Measurements from ENCODE around the gene XKR7. TPM values are rescaled to one million over a fixed set of nuclear protein-coding genes. Genes with fewer than 3 reads are reported as not detected.
"Not testable (repeated sequence)": the region's sequence is repeated elsewhere in the genome, so short reads cannot be mapped to it uniquely, and the experiment has no call there.

The XKR7 gene
- total RNA-seq, 1 donor from 2014 or later = not detected

GRCh38 chr20:31927627-31928159 is 40.3 kb upstream of the XKR7 start:
- Mint-ChIP-seq H3K9me3 (no peaks in the 10 kb centered on the region), H3K27ac (no peak overlapping the region)

DNA sequence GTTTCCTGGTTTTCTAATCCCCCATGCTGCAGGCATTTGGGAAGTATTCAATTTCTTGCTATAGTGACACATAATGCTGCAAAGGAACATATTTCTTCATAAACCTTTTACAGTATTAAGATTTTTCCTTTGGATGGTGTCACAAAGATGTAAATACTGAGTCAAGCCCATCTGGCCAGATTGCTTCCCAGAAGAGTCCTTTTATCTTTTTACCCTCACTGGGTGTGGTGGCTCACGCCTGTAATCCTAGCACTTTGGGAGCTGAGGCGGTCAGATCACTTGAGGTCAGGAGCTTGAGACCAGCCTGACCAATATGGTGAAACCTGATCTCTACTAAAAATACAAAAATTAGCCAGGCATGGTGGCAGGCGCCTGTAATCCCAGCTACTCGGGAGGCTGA is 38.3 kb upstream of the XKR7 start:
- DNase-seq (ENCODE audit: low spot score); H3K9me3 Mint-ChIP-seq; H3K36me3 Mint-ChIP-seq (ENCODE audit: low read depth); H3K27ac Mint-ChIP-seq; intact Hi-C loops (cut with micrococcal nuclease); H3K4me3 Mint-ChIP-seq; H3K4me1 Mint-ChIP-seq (ENCODE audit: low read depth): not testable (repeated sequence)
- peaks cover 16% of the 10 kb centered on the region for H3K27me3 Mint-ChIP-seq (ENCODE audit: insufficient read depth)

More at GRCh38 chr20:31927627-31928159, 40.3 kb upstream of the XKR7 start:
- Mint-ChIP-seq H3K4me3 (no peak overlapping the region), H3K36me3 (ENCODE audit: low read depth) (no peaks in the 10 kb centered on the region), H3K4me1 (ENCODE audit: low read depth) (no peaks in the 10 kb centered on the region), H3K27me3 (ENCODE audit: insufficient read depth) (peaks cover 16% of the 10 kb centered on the region)
- DNase-seq (ENCODE audit: low spot score) = no peak
- intact Hi-C loops (cut with micrococcal nuclease) = no loop called here

GRCh38 chr20:31930779-31931178 is 37.2 kb upstream of the XKR7 start:
- Mint-ChIP-seq H3K4me1 (ENCODE audit: low read depth) (no peaks in the 10 kb centered on the region), H3K9me3 (no peaks in the 10 kb centered on the region), H3K27me3 (ENCODE audit: insufficient read depth) (peaks cover 16% of the 10 kb centered on the region), H3K27ac (no peak overlapping the region), H3K4me3 (no peak overlapping the region), H3K36me3 (ENCODE audit: low read depth) (no peaks in the 10 kb centered on the region)
- no peak for DNase-seq (ENCODE audit: low spot score)
- intact Hi-C loops (cut with micrococcal nuclease) = no loop called here

DNA sequence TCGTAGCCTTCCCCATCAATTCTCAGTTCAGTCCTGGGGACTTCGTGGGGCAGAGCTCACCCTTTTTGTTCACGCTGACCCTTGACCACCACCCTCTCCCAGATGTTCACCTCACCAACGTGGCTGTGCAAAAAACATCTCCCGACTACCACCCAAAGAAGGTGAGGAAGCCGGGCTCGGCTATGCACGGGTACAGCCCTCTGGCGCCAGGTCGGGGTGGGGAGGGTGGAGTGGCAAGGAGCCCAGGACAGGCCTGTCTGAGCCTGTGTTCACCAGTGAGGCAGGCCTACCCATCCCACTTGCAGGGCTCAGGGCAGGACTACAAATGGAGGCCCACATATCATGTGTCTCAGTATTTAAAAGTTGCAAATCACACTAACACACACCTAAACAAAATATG is 34.3 kb upstream of the XKR7 start:
- Mint-ChIP-seq H3K4me1 (ENCODE audit: low read depth) (no peaks in the 10 kb centered on the region), H3K4me3 (no peak overlapping the region), H3K9me3 (no peaks in the 10 kb centered on the region), H3K27me3 (ENCODE audit: insufficient read depth) (peaks cover 12% of the 10 kb centered on the region), H3K36me3 (ENCODE audit: low read depth) (no peaks in the 10 kb centered on the region), H3K27ac (no peak overlapping the region)
- intact Hi-C loops (cut with micrococcal nuclease) = no loop called here
- DNase-seq (ENCODE audit: low spot score) = no peak

DNA sequence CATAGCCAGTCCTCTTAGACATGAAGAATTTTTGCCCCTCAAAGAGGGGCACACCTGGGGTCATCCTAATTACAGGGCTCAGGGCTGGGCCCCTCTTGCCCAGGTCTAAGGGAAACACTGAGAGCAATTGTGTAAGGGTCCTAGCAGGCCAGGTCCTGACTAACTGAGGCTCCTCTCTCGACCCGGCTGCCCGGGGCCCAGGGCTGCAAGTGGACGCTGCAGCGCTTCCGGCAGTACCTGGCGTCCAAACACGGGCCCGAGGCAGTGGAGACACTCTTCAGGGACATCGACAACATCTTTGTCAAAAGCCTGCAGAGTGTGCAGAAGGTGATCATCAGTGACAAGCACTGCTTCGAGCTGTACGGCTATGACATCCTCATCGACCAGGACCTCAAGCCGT is 33.5 kb upstream of the XKR7 start:
- no peak overlapping the region for H3K4me3 Mint-ChIP-seq
- no peaks in the 10 kb centered on the region for H3K4me1 Mint-ChIP-seq (ENCODE audit: low read depth)
- peaks cover 8% of the 10 kb centered on the region for H3K27me3 Mint-ChIP-seq (ENCODE audit: insufficient read depth)
- no peak for DNase-seq (ENCODE audit: low spot score)
- no peaks in the 10 kb centered on the region for H3K36me3 Mint-ChIP-seq (ENCODE audit: low read depth)
- no peak overlapping the region for H3K27ac Mint-ChIP-seq
- no peaks in the 10 kb centered on the region for H3K9me3 Mint-ChIP-seq
- intact Hi-C loops (cut with micrococcal nuclease) = no loop called here

GRCh38 chr20:31934968-31935764 is 32.8 kb upstream of the XKR7 start:
- Mint-ChIP-seq H3K27me3 (ENCODE audit: insufficient read depth) (peaks cover 8% of the 10 kb centered on the region), H3K36me3 (ENCODE audit: low read depth) (no peaks in the 10 kb centered on the region), H3K4me3 (no peak overlapping the region), H3K27ac (no peak overlapping the region), H3K9me3 (no peaks in the 10 kb centered on the region), H3K4me1 (ENCODE audit: low read depth) (no peaks in the 10 kb centered on the region)
- no peak for DNase-seq (ENCODE audit: low spot score)
- intact Hi-C loops (cut with micrococcal nuclease) = no loop called here

GRCh38 chr20:31936420-31936819 is 31.5 kb upstream of the XKR7 start:
- Mint-ChIP-seq H3K4me1 (ENCODE audit: low read depth) (no peaks in the 10 kb centered on the region), H3K4me3 (no peak overlapping the region), H3K36me3 (ENCODE audit: low read depth) (no peaks in the 10 kb centered on the region), H3K27ac (no peak overlapping the region), H3K9me3 (no peaks in the 10 kb centered on the region), H3K27me3 (ENCODE audit: insufficient read depth) (peaks cover 3% of the 10 kb centered on the region)
- DNase-seq (ENCODE audit: low spot score) = no peak
- intact Hi-C loops (cut with micrococcal nuclease) = no loop called here

GRCh38 chr20:31937820-31938219 is 30.1 kb upstream of the XKR7 start:
- Mint-ChIP-seq H3K4me1 (ENCODE audit: low read depth) (no peaks in the 10 kb centered on the region), H3K4me3 (no peak overlapping the region), H3K36me3 (ENCODE audit: low read depth) (no peaks in the 10 kb centered on the region), H3K27me3 (ENCODE audit: insufficient read depth) (no peaks in the 10 kb centered on the region), H3K9me3 (no peaks in the 10 kb centered on the region), H3K27ac (no peak overlapping the region)
- intact Hi-C loops (cut with micrococcal nuclease) = no loop called here
- no peak for DNase-seq (ENCODE audit: low spot score)

DNA sequence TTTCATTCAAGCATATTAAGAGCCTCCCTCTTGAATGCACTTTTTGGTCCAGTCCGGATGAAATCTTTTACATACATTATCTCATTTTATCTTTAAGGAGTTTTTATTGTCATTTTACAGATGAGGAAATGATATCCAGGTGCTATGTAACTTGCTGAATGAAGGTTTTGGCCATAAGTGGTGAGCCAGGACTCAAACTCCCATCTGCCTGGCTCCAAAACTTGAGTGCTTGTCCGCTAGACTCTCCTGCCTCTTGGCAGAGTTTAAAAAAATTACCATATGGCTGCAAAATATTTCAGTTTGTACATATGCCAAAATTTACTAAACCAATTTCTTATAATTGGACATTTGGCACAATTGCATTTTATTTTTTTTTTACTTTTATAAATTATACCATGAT is 28.3 kb upstream of the XKR7 start:
- no peak overlapping the region for H3K27ac Mint-ChIP-seq
- no peaks in the 10 kb centered on the region for H3K27me3 Mint-ChIP-seq (ENCODE audit: insufficient read depth)
- H3K4me1 Mint-ChIP-seq (ENCODE audit: low read depth) = no peaks in the 10 kb centered on the region
- no peaks in the 10 kb centered on the region for H3K9me3 Mint-ChIP-seq
- no peak overlapping the region for H3K4me3 Mint-ChIP-seq
- H3K36me3 Mint-ChIP-seq (ENCODE audit: low read depth) = peaks cover 4% of the 10 kb centered on the region
- DNase-seq (ENCODE audit: low spot score) = no peak
- intact Hi-C loops (cut with micrococcal nuclease) = no loop called here

DNA sequence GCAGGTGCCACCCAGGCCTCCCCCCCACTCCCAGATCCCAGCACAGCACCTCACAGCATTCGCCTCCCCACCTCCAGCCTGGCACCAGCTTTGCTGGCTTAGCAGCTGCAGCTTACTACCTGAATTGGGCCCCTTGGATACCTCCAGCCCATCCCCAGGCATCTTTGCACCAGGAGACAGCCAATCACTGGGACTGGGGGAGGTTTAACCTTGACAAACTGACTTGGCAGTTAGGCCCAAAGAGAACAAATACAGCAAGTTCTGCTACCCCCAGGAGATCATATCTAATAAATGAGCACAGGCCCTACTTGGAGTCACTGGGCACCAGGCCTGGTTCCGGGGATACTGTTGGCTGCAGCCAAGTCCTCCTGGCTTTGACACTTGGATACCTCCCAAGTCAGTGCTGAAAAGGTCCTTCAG is 24.9 kb upstream of the XKR7 start:
- DNase-seq (ENCODE audit: low spot score) = no peak
- intact Hi-C loops (cut with micrococcal nuclease) = no loop called here
- no peaks in the 10 kb centered on the region for H3K27me3 Mint-ChIP-seq (ENCODE audit: insufficient read depth)
- H3K36me3 Mint-ChIP-seq (ENCODE audit: low read depth) = peaks cover 18% of the 10 kb centered on the region
- H3K4me3 Mint-ChIP-seq = no peak overlapping the region
- H3K4me1 Mint-ChIP-seq (ENCODE audit: low read depth) = no peaks in the 10 kb centered on the region
- H3K27ac Mint-ChIP-seq = no peak overlapping the region
- H3K9me3 Mint-ChIP-seq = no peaks in the 10 kb centered on the region

DNA sequence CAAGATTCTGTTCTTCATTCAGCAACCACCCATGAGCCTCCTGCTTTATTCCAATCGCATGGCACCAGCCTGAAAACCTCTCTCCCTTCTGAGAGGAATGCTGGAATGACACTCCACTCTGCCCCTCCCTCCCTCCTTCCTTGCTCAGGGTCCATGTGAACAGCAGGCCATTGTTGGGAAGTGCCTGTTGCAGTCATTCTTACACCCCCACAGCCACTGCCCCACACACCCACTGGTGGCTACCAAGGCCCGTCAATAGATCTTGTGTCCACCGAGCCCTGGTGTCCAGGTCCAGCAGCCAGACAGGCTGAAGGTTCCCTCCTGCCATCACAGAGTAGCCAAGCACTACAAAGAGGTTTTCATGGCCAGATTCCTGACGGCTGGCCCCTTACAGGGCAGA is 22.6 kb upstream of the XKR7 start:
- peaks cover 37% of the 10 kb centered on the region for H3K36me3 Mint-ChIP-seq (ENCODE audit: low read depth)
- H3K27me3 Mint-ChIP-seq (ENCODE audit: insufficient read depth) = no peaks in the 10 kb centered on the region
- no peak overlapping the region for H3K27ac Mint-ChIP-seq
- DNase-seq (ENCODE audit: low spot score) = no peak
- peaks cover 15% of the 10 kb centered on the region for H3K4me1 Mint-ChIP-seq (ENCODE audit: low read depth)
- H3K9me3 Mint-ChIP-seq = no peaks in the 10 kb centered on the region
- intact Hi-C loops (cut with micrococcal nuclease) = no loop called here
- H3K4me3 Mint-ChIP-seq = no peak overlapping the region

- Mint-ChIP-seq H3K4me3 (no peak overlapping the region), H3K36me3 (ENCODE audit: low read depth) (peaks cover 40% of the 10 kb centered on the region), H3K27ac (no peak overlapping the region), H3K9me3 (no peaks in the 10 kb centered on the region), H3K4me1 (ENCODE audit: low read depth) (peaks cover 20% of the 10 kb centered on the region), H3K27me3 (ENCODE audit: insufficient read depth) (no peaks in the 10 kb centered on the region)
- DNase-seq (ENCODE audit: low spot score) = no peak
- intact Hi-C loops (cut with micrococcal nuclease) = no loop called here
These were observed 22.2 kb upstream of the XKR7 start for GRCh38 chr20:31945785-31946184.

DNA sequence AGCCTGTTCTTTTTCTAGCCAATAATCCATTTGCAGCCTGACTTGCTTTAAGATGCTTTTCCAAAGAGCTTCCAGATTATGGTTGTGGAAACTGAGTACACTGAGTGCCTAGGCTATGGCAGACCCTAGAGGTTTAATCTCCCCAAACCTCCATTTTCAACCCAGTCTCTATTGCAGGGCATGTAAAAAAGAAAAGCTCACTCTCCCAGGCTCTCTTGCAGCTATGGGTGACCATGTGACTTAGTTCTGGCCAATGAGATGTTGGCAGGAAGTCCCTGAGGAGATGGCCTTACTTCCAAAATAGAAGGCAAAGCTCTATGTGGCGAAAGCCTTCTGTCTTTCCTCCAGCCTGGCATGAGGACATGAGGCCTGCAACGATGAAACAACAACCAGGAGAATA is 19.9 kb upstream of the XKR7 start:
- H3K36me3 Mint-ChIP-seq (ENCODE audit: low read depth) = peaks cover 42% of the 10 kb centered on the region
- peaks cover 28% of the 10 kb centered on the region for H3K4me1 Mint-ChIP-seq (ENCODE audit: low read depth)
- intact Hi-C loops (cut with micrococcal nuclease) = no loop called here
- no peak overlapping the region for H3K4me3 Mint-ChIP-seq
- DNase-seq (ENCODE audit: low spot score) = no peak
- H3K9me3 Mint-ChIP-seq = no peaks in the 10 kb centered on the region
- H3K27me3 Mint-ChIP-seq (ENCODE audit: insufficient read depth) = no peaks in the 10 kb centered on the region
- no peak overlapping the region for H3K27ac Mint-ChIP-seq
